SW 1271 (cell line): ENCODE measurements around the gene OPALIN.

ENCODE experiments used
- DNase-seq, 2 experiments: peaks; one replicate each; lab custom pipeline; 2025; lab: John Stamatoyannopoulos, UW

Gene OPALIN

DNA sequence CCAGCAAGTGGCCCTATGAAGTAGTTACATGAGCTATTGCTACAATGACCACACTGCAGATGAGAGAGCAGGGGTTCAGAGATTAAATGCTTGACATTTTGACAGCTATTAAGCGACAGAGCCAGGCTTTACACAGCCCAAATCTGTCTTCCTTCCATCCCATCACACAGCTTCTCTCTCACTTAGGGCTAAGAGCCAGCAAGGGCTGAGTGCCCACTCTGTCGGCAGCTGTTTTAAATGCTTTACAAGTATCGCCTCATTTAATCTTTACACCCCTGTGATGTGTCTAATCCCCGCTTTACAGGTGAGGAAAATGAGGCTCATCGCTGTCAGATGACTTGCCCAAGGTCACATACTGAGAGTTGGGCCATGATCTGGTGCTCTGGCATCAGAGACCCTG, 15.2 kb upstream of the OPALIN start:
- DNase-seq, result no peak

DNA sequence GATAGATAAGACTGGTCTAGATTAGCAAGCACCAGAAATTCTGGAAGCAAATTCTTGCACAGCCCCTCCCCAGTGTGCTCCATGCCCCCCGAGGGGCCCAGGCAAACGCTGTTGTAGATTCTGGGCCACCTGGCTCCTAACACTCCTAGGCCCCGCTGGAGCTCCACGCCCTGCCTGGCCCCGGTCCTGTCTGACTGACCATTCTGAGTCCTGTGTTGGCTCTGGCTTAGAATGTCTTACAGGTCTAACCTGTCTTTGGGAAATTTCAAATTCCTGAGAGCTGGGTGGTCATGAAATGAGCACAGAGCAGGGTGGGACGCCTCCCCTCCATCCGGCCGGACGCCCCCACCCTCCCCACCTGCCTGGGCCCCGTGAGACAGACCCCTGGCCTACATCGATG, 12.6 kb upstream of the OPALIN start:
- DNase-seq, result no peak

DNA sequence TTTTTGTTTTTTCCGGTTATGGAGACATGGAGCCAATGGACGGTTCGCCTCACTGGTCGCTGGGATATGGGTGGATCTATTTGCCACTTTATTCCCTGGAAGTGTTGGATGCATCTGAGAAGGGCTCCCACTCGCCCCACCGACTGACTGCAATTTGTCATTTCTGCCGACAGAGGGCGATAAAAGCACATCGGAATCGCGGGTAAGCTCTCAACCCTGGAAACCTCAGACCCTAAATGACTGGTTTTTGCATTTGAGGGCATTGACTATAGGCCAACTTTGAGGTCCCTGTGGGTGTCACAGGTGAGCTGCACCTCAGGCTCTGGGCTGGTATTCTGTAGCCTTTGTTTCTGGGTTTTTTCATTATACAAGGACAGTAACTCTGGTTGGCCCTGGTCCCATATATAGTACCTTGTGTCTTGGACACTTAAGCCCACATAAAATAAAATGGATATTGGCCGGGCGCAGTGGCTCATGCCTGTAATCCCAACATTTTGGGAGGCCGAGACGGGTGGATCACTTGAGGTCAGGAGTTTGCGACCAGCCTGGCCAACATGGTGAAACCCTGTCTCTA, 11.9 kb upstream of the OPALIN start:
- DNase-seq, result peak in 1 of 2 experiments; percentile 28

DNA sequence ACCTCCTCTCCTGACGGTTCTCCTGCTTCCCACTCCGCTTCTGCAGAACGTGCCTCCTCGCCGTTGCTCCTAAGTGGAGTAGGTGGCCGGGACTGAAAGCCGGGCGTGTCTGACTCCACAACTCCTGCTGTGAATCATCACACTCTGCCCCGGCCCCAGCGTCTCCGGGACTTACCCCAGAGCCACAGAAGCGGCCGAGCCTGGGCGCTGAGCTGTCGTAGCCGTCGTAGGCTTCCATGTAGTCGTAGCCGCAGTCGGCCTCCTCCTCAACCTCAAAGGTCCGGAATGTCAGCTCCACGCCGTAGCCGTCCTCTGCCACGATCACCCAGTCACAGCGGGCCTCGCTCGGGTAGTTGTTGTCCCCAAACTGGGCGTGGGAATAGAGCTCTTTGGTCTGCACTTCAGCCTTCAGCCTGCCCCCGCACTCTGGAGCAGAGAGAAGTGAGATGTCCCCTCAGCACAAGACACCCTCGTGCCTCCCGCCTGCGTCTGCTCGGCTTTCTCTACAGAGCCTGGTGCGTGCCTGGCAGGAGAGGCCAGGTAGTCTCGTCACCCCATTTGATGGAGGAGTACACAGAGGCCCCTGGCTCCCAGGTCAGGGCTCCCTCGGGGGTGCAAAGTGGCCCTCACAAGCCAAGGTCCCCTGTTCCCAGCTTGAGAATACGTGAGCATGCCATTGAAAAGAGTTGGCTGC, 11.2 kb upstream of the OPALIN start:
- no peak for DNase-seq

DNA sequence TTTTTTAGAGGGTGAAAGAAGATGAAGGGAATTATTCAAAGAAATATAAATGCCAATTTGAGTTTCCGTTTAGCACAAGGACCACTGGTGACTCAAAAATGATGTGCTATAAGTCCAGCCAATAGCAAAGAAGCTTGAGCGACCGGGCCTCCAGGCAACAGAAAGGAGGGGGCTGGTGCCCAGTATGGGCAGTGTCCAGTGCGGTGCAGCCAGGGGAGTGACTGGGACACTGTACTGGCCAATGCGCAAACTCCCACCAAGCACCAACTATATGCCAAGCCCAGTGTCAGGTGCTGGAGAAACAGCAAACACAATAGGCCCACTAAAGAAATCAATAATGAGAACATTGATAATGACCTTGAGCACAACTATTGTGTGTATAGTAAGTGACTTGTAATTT, 10.2 kb upstream of the OPALIN start:
- no peak for DNase-seq

DNA sequence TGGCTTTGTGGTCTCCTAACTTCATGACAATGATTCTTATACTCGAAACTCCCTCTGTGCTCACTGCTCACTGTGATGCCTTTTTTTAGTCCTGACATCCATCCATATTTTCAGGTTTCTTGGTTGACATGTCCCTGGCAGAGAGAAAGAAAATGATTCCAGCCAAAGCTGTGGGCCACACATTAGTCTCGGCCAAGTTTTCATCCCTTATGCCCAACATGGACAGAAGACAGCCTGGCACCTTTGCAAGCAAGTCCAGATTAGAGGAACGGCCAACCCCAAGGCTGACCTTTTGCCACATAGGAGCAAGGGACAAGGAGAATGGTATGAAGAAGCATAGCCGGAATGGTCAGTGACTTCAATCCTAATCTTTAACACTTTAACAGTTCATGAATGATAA, 8.7 kb upstream of the OPALIN start:
- DNase-seq, result no peak

DNA sequence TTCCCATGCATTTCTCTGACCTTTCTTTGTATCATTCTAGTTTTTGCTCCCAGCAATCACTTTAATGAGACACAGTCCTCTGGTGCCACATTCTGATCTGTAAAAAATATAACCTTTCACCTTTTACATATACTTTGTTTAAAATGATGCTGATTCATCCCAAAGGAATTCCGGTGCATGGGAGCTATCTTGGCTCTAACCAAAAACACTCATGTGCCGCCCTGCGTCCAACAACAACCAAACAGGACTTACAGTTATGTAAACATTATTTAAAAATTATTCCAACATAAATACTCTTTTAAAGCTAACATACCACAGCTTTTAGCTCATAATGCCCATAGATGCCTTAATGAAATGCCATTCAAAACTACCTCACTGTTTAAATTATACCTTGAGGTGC, 7.7 kb upstream of the OPALIN start:
- DNase-seq, result no peak

DNA sequence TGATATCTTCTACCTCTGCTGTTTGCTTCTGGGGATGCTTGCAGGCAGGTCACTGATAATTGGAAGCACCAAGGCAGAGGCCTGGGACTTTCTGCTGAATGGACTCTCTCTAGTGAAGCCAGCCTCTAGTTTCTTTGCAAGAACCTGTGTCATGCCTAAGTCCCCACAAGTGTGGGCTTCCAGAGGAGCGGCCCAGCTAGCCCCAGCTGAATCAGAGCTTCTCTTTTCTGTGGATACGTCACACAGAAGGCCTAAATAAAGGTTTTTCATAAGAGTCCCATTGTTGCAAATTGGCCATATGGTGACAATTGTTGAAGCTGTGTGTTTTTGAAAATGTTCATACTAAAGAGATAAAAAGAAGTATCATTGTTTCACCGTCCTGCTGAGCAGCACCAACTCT, 6.8 kb upstream of the OPALIN start:
- DNase-seq, result no peak

DNA sequence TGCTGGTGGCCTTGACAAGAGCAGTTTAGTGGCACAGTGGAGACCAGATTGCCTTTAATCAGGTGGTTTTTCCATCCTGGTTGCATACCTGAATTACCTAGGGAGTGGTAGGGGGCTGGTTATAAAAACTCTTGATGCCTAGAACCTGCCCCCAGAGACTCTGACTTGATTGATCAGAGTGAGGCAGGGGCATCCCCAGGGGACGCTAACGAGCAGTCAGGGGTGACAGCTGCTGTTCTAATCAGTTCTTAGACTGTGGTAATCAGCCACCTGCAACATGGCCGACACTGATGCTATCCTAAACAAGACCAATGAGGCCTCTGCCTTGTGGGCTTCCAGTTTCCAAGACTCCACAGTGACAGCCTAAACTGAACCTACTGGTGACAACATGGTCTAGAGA, 2.0 kb upstream of the OPALIN start:
- DNase-seq, result no peak

DNA sequence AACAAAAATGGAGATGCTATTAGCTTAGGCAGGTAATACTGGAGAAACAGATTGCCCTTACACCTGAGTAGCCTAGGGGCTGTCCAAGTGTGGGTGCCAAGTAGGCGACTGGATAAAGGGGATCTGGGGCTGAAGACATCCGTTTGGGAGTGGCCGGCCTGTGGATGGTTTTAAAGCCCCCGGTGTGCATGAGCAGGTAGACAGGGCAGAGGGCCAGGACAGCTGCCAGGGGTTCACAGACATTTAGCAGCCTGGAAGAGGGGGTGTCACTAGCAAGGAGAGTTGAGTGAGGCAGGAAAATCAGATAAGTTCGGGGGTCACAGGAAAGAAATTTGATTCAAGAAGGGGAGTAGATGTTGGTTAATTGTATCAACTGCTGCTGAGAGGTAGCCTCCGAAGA, 1.5 kb upstream of the OPALIN start:
- no peak for DNase-seq

DNA sequence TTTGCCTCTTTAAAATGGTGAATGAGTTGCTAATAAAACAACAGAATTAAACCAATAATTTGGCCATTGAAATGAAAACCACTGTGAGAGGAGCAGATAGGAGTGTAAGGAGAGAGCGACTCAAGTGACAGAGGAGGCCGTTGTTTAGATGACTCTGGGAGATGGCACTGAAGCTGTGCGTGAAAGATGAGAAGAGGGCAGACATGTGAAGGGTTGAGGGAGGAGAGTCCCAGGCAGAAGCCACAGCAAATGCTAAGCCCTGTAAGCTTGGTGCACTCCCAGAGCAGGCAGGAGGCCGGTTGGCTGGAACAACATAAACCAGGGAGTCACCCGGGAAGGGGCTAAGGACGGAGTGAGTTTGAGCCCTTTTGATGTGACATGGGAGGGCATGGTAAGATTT, 814 bp upstream of the OPALIN start:
- DNase-seq, result no peak

DNA sequence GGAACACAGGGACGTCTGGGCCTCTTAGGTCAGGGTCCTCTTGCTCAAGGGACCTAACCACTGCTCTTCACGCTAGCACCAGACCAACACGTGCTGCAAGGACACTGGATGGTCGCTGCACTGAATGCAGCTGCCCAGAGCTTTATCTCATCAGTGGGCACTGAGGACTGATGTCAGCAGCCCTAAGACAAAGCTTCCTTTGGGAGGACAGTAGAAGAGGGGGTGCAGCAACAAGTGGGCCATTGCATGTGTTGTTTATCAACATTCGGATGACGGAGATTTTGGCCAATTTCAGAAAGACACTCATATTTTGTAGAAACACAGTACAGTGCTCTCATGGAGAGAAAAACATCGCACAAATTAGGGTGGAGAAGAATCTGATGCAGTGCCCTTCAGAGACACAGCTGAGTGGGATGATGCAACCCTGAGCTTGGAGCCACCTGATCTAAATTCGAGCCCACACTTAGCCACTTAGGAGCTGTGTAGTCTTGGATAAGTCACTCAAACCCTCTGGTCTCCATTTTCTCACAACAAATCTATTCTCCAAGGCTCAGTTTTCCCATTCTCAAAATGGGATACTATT, 1.7 kb downstream of the OPALIN start:
- no peak for DNase-seq

DNA sequence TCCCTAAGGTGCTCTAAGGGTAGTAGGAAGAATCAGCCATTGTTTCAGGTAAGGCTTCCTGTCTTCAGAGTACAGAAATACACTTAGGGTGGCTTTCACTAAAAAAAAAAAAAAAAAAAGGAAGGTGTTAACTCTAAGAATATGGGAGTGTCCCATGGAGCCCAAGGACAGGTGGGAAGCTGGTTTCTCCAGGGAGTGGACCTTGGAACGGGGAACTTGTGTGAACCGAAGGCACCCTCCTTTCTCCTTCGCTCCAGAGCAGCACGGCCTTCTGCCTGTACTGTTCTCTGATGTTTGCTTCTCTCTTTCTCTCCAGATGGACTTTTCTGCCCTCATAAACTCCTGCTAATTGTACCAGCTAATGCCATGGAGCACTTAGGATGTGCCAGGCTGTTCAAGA, 6.2 kb downstream of the OPALIN start:
- DNase-seq, result no peak

DNA sequence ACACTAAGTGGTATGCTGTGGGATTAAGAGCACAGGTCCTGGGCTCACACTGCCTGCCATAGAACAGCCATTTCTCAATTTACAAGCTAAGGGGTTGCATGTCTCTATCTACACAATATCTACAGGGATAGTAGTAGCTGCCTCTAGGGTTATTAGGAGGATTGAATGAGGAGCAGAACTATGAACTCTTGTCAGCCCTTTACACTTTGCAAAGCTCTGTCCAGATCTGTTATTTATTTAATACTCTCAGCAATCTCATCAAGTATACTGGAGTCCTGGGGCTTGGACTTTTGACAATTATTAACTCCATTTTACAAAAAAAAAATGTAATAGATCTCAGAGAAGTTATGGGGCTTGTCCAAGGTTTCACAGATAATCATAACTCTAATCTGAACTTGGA, 6.8 kb downstream of the OPALIN start:
- DNase-seq, result no peak

DNA sequence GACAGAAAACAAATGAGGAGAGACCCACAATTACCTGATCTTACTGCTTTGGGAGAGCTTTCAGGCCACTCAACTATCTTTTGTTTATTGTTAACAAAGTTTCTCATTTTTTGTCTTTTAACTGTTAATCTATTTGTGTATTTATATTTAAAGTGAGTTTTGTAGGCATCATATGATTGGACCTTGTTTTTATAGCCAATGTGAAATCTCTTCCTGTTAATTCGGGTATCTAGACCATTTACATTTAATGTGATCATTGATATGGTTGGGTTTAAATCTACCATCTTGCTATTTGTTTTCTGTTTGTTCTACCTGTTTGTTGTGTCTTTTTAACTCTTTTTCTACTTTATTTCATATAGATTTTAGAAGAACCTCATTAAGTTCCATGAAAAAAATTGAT, 12.5 kb downstream of the OPALIN start:
- DNase-seq, result no peak

DNA sequence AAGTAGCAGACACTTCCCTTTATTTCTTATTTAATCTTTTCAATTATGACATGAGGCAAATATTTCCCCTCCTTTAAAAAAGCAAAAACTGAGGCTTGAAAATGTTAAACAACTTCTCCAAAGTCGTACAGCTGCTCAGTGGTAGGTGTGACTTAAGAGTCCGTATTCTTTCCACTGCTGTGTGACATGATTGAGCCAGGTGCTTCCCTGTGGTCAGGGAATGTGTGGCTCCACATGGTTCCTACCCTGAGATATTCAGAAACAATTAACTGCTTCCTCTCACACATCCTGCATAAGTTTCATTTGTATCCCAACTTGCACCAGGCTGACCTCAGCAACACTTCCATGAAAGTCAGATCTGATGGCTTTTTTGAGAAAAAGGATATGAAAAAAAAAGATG, 13.6 kb downstream of the OPALIN start:
- no peak for DNase-seq

DNA sequence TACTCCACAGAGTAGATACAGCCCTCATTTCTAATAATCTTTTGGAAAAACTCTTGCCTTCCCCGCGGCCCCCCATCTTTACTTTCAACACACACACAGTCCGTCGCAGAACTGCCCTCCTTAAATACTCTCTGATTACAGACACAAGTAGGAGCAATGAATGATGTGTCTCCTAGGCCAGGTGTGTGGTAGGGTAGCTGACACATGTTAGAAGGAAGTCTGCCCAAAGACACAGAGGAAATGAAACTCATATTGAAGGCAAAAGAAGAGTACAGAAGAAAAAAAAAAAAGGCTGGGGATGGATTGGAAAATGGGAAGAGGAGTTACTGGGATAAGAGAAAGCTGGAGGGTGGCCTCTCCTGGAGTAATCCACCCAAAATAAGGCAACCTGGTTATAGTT, 14.6 kb downstream of the OPALIN start:
- DNase-seq, result no peak

DNA sequence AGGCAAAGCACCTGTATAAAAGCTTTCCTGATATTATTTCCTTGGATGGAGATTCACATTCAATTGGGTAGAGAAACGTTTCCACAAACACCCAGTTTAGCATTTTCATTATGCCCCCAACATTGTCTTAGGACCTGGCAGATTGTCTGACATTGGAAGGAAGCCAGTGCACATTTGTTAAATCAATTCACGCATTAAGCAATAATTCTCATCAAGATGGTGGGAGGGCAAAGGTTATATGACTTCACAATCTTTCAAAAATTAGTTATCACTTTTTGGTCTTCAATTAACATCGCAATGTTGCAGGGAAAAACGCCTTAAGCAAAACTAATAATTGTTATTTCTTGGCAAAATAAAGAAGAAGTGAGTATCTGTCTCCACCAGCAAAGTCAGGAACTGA, 16.4 kb downstream of the OPALIN start:
- no peak for DNase-seq

DNA sequence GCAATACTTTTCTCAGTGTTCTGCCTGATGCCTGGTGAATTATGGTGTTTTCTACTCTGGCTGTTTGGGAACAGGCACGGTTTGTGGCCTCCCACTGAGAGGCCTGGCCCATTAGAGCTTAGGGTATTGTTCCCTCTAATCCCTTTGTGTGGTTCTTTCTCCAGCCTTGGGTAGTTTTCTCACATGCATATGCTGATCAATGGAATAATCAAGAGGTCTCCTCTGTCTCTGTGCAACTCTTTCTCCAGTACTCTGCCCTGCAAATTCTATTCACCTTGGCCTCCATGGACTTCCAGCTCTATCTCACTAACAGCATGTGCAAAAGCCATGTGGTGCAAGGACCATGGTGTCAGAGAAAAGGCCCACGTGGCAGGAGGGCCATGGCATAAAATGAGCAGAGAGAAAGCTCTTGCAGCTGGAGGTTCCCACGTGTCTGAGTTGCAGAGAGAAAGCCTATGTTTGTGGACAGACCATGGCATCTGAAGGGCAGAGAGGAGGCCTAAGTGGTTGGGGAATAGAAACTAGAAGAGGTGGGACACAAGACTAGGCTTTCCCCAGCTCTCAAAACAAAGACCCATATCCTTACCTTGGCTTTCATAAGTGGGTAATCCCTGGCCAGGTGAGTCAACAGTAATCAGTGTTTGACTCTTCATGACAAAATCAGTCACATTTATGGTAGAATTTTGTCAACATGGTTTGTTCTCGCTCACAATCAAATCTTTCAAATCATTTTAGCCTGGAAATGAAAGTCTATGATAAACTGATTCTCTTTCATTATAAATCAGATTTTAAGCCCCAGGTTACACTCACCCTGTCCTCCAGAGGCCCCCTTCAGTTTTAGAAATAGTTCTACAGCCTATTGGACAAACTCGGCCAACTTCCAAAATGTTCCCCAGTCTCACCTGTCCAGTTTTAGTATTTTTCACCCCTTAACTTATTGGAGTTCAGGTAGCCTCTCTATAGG, 17.3 kb downstream of the OPALIN start:
- no peak for DNase-seq

DNA sequence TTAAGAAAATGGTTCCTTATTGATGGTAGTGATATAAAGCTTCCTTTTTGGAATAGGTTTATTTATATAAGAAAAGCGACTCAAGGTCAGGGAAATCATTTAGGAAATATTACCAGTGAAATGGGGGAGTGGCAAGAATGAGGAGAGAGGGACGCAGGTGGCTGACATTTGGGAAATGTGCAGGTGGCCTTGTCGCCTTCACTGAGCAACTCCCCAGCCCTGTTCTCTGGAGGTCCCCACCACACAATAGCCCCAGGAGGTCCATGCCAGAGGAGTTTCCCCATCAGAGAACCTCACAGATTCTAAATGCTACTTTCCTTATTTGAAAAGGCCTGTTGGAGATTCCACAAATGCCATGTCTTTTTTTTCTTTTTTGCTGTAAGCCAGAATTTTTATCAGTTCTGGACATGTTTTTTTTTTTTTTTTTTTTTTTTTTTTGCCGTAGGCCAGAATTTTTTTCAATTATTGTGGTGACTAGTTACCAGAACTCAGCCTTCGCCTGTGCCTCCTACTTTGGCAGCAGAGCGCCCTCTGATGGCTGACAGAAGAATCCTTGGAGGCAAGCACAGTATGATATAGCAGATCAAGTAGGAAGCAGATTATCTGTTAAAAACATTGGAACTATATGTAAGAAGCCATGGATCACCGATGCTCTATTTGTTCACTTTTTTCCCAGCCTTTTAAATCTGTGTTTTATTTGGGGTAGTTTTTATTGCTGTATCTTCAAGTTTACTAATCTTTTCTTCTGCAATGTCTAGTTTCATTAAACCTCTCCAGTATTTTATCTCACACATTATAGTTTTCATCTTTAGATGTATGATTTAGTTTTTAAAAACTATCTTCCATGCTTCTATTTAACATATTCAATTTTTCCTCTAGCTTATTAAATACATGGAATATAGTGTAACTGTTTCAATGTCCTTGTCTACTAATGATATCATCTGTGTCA, 18.6 kb downstream of the OPALIN start:
- DNase-seq, result peak; percentile 1 to 66

DNA sequence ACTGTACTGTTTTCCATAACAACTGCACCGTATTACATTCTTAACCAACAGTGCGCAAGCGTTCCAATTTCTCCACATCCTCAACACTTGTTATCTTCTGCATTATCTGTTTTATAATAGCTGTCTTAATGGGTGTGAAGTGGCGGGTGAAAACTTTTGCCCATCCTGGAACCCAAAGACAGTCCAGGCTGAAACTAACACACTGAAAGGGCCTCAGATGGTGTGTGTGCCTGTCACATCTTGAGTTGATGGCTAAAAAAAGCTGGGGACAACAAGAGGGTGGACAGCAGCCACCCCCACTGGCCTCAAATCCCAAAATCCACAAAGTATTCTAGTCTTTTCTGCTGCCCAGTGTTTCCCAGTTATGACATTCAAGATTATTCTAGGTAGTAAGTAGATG, 19.4 kb downstream of the OPALIN start:
- no peak for DNase-seq
